GM23248 (cell line): Measurements from ENCODE around the gene GPER1.

ENCODE experiments used
- EZH2 ChIP-seq: fragments of 200-600 bp; sonication (generic); IDR thresholded peaks from 2 replicates; pipeline ENCODE4 v1.6.1; 2018; ENCODE audit warnings: antibody characterized with exemption, mild to moderate bottlenecking; ENCODE audit not compliant: insufficient read depth, poor library complexity, severe bottlenecking
- EZH2phosphoT487 ChIP-seq: fragments of 200-600 bp; sonication (generic); IDR thresholded peaks from 2 replicates; pipeline ENCODE4 v1.6.1; 2018; ENCODE audit warnings: antibody characterized with exemption, moderate library complexity, mild to moderate bottlenecking, low read depth; ENCODE audit not compliant: insufficient read depth

DNA sequence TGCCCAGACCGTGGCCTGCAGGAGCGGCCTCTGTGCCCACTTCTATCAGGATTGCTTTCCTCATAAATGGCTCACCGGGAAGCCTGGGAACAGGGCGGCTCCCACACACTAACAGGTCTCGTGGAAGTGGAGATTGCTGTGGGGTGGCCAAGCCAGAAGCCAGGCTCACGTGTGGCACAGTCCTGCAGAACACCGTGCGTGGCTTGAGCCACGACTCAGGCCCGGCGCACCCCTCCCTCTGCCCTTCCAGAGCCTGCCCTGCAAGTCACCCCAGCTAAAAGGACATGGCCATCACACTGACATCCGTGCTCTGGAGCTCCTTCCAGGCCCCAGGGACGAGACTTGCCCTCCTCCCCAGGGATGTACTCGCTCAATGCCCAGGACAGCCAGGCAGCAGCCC lies 7.0 kb downstream of the GPER1 start:
- TF ChIP-seq EZH2 (no peak), EZH2phosphoT487 (no peak)
